A673 (cell line): ENCODE measurements around the gene MYO1F.

Experiments used
- CTCF ChIP-seq: fragments of 300-800, 200-600 bp; sonication (generic); conservative IDR thresholded peaks from 2 replicates; pipeline ENCODE4 v1.5.1; 2017; ENCODE audit warnings: low read depth, mild to moderate bottlenecking, antibody characterized with exemption, low read length, moderate library complexity, mixed read lengths
- EZH2 ChIP-seq: fragments of 200-600 bp; sonication (generic); IDR thresholded peaks from 2 replicates; pipeline ENCODE4 v1.6.1; 2017; ENCODE audit warnings: borderline replicate concordance, low read depth, mild to moderate bottlenecking, mixed read lengths, antibody characterized with exemption, low read length; ENCODE audit not compliant: poor library complexity, severe bottlenecking

GRCh38 chr19:8608941-8609278 is 31.7 kb upstream of the MYO1F start:
- TF ChIP-seq CTCF = no peak
- TF ChIP-seq EZH2 = no peak
